HG02798 (cell line): ENCODE results near the gene COX19.

Source experiments
- ATAC-seq: cut with Tn5 transposase; IDR thresholded peaks from one replicate; pipeline ENCODE4 v1.9.1; 2021; ENCODE audit warnings: mild to moderate bottlenecking; ENCODE audit not compliant: unreplicated experiment, poor library complexity

The COX19 gene

GRCh38 chr7:974820-975681 lies at the start of gene COX19:
Gene COX19, minus strand, starts transcription at chr7:975549. Its CDS starts 40 bp downstream, at chr7:975509.
- ATAC-seq: peak; percentile 73

- peak; percentile 65 for ATAC-seq
Measured at GRCh38 chr7:1024331-1024841, 49.0 kb upstream of the COX19 start.

GRCh38 chr7:1022801-1023465 lies 47.6 kb upstream of the COX19 start:
- ATAC-seq: no peak

GRCh38 chr7:1022356-1022755 lies 47.0 kb upstream of the COX19 start:
- no peak for ATAC-seq

GRCh38 chr7:1021931-1022330 lies 46.6 kb upstream of the COX19 start:
- no peak for ATAC-seq

GRCh38 chr7:1021366-1021765 lies 46.0 kb upstream of the COX19 start:
- ATAC-seq: no peak

GRCh38 chr7:1020849-1021251 lies 45.5 kb upstream of the COX19 start:
- ATAC-seq: no peak

GRCh38 chr7:1019789-1020610 lies 44.7 kb upstream of the COX19 start:
- no peak for ATAC-seq

- no peak for ATAC-seq
Measured at GRCh38 chr7:1019255-1019785, 44.0 kb upstream of the COX19 start.

- no peak for ATAC-seq
Measured at GRCh38 chr7:1018334-1018695, 43.0 kb upstream of the COX19 start.

GRCh38 chr7:1017586-1018333 lies 42.4 kb upstream of the COX19 start:
- ATAC-seq: no peak

- no peak for ATAC-seq
Measured at GRCh38 chr7:1016577-1017531, 41.5 kb upstream of the COX19 start.

- ATAC-seq: no peak
Measured at GRCh38 chr7:1015196-1016121, 40.1 kb upstream of the COX19 start.

- no peak for ATAC-seq
Measured at GRCh38 chr7:1014681-1015080, 39.3 kb upstream of the COX19 start.

GRCh38 chr7:1013581-1013980 lies 38.2 kb upstream of the COX19 start:
- no peak for ATAC-seq

GRCh38 chr7:1012716-1013095 lies 37.4 kb upstream of the COX19 start:
- no peak for ATAC-seq

GRCh38 chr7:1012004-1012715 lies 36.8 kb upstream of the COX19 start:
- ATAC-seq: no peak
